ENCODE data around the gene BAK1.
"Not testable (repeated sequence)": the region's sequence is repeated elsewhere in the genome, so short reads cannot be mapped to it uniquely, and the experiment has no call there.

BAK1 gene

DNA sequence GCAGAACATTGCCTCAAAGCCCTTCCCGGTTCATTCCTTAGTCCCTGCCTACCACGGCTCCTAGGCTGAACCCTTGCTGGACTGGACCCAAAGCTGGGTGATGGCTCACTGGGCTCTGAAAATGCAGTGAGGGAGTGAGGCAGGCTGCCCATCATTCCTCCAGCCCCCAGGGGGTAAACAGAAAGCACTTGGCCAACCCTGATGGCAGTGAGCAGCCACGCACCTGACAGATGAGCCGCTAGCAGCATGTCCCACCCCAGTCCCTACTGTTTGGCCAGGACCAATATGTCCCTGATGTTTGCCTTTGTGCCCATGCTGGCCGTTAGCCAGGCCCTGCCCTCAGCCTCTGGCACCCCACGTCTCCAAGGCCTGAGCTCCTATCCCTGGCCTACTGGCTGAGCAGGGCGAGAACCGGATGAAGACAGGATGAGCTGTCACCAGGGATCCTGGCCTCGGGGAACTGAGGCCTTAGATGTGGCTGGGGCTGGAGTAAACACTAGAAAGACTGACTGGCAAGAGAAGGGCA is 19.4 kb upstream of the BAK1 start:
- no peak for DNase-seq (ENCODE audit: extremely low read depth, low read depth)
- TF ChIP-seq, protein P1, sequence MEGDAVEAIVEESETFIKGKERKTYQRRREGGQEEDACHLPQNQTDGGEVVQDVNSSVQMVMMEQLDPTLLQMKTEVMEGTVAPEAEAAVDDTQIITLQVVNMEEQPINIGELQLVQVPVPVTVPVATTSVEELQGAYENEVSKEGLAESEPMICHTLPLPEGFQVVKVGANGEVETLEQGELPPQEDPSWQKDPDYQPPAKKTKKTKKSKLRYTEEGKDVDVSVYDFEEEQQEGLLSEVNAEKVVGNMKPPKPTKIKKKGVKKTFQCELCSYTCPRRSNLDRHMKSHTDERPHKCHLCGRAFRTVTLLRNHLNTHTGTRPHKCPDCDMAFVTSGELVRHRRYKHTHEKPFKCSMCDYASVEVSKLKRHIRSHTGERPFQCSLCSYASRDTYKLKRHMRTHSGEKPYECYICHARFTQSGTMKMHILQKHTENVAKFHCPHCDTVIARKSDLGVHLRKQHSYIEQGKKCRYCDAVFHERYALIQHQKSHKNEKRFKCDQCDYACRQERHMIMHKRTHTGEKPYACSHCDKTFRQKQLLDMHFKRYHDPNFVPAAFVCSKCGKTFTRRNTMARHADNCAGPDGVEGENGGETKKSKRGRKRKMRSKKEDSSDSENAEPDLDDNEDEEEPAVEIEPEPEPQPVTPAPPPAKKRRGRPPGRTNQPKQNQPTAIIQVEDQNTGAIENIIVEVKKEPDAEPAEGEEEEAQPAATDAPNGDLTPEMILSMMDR (IDR thresholded peaks at IDR 0.05; ENCODE audit: low read depth, low read length, missing control alignments): no peak
- H3K4me3 ChIP-seq (replicated peaks; ENCODE audit: low read depth, low read length): no peak overlapping the region

DNA sequence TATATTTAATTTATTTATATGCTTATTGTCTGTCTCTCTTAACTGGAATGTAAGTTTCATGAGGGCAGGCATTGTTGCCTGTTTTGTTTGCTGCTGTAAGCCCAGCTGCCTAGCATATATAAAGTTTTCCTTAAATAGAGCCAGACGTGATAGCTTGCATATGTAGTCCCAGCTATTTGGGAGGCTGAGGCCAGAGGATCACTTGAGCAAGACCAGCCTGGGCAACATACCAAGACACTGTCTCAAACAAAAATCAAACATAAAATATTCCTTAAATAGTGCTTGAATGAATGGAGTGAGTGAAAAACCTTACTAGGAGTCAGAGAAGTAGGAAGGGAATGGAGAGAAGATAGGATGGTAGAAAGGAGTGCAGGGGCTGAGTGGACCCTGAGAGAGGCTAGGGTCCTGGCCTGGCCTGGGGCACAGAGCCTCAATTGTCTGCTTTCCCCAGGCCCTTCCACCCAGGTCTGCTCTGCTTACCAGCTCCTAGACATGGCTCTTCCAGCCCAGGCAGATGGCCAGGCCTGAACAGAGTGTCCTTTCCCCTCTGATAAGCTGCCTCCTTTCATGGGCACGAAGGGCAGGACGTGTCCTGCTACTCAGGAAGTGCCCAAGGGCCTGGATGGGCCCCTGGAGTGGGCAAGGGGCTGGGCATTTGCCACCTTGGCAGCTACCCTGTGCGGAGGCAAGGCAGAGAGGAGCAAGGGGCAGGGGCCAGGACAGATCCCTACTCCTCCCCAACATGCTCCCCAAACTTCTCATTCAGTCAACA is 17.7 kb upstream of the BAK1 start:
- H3K4me3 ChIP-seq (replicated peaks; ENCODE audit: low read depth, low read length): no peak overlapping the region
- no peak for DNase-seq (ENCODE audit: extremely low read depth, low read depth)
- TF ChIP-seq, protein P1 (IDR thresholded peaks at IDR 0.05; ENCODE audit: low read depth, low read length, missing control alignments): no peak

DNA sequence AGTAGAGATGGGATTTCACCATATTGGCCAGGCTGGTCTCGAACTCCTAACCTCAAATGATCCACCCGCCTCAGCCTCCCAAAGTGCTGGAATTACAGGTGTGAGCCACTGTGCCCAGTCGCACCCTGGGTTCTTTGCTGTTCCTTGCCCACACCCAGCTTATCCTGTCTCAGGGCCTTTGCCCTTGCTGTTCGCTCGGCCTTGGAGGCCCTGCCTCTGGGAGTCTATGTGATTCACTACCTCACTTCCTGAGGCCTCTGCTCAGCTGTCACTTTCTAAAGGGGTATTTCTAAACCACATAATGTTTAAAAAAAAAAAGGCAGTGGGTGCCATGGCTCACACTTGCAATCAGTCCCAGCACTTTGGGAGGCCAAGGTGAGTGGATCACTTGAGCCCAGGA is 16.8 kb upstream of the BAK1 start:
- H3K4me3 ChIP-seq (replicated peaks; ENCODE audit: low read depth, low read length); DNase-seq (ENCODE audit: extremely low read depth, low read depth): not testable (repeated sequence)

DNA sequence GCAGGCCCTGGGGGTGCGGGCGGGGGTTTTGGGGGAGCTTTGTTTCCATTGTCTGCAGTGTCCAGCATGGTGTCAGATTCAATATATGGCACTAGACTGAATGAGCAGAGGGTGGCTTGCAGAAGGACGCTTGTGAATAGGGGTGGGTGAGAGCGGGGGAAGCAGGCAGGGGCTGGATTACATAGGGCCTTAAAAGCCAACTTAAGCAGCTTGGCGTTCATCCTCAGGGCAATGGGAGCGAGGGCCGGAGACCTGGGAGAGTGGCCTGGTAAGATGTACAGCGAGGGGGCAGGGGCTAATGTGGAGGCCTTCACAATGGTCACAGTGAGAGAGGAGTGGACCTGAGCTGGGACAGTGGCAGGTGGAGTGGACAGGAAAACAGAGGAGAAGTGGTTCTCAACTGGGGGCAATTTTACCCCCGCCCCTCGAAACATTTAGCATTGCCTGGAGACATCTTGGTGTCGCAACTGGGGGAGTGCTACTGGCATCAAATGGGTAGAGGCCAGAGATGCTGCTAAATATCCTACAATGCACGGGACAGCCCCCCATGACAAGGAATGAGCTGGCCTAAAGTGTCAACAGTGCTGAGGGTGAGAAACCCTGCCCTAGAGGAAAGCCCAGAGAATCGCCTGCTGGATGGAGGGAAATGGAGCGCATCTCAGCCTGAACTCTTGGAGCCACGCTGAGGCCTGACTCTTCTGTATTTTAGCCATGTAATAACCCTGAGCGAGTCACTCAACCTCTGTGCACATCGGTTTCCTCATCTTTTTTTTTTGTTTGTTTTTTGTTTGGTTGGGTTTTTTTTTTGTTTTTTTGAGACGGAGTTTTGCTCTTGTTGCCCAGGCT is 15.1 kb upstream of the BAK1 start:
- H3K4me3 ChIP-seq (replicated peaks; ENCODE audit: low read depth, low read length): no peak overlapping the region
- TF ChIP-seq, protein P1 (IDR thresholded peaks at IDR 0.05; ENCODE audit: low read depth, low read length, missing control alignments): no peak
- no peak for DNase-seq (ENCODE audit: extremely low read depth, low read depth)

DNA sequence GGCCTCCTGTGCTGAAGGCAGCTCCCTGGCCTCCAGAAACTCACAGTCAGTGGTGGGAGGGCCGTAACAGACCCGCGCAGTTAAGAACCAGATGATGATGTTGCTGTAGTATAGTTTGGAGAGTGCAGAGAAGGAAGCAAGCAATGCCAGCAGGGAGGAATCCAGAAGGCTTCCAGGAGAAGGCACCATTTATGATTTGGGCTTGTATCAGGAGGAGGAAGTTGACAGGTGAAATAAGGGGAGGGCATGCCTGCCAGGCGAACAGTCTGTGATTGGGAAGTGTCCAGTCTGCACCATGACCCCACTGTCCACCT is 13.3 kb upstream of the BAK1 start:
- no peak for DNase-seq (ENCODE audit: extremely low read depth, low read depth)
- TF ChIP-seq, protein P1 (IDR thresholded peaks at IDR 0.05; ENCODE audit: low read depth, low read length, missing control alignments): no peak
- H3K4me3 ChIP-seq (replicated peaks; ENCODE audit: low read depth, low read length): no peak overlapping the region

DNA sequence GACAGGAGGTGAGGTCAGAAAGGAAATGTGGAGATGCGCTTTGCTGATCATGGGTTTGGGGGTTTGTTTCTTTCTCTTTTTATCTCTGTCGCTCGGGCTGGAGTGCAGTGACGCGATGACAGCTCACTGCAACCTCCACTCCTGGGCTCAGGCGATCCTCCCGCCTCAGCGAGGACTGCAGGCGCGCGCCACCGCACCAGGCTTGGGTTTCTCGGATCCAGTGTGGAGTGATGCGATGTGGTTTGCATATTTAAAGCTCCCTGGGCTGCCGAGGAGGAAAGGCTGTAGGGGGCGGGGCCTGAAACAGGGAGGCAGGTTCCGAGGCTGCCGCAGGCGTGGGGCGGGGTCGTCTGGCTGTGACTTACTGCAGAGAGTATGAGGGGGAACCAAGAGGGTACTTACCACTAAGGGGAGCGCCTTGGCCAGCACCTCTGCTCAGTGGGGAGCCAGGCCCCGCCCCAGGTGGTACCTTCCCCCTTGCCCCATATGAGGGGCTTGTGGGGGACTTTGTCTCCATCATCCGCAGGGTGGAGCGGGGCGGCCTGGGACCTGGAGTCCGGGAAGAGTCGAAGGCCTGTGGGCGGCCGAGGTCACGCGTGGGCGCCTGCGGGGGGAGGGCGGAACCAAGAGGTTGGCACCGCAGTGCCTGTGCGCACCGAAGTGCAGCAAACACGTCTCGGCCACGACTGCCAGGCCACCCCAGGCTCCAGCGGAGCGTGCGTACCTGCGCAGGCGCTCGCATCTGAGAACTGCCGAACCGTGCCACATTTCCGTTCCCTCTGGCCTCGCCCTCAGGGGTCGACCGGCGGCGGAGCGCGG is 12.7 kb upstream of the BAK1 start:
- TF ChIP-seq, protein P1 (IDR thresholded peaks at IDR 0.05; ENCODE audit: low read depth, low read length, missing control alignments): no peak
- H3K4me3 ChIP-seq (replicated peaks; ENCODE audit: low read depth, low read length): no peak overlapping the region
- no peak for DNase-seq (ENCODE audit: extremely low read depth, low read depth)

DNA sequence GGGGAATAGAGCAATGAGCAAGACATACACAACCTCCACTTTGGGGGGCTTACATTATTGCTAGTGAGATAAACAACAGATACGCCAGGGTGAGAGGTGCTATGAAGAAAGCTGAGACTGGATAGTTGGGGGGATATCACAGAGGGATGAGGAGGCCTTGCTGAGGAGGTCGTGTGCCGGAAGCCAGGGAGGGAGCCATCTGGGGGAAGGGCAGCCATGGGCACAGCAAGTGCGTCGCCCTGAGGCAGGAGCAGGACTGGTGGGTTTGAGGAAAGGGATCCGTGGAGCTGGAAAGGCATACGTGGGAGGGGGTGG is 12.2 kb upstream of the BAK1 start:
- TF ChIP-seq, protein P1 (IDR thresholded peaks at IDR 0.05; ENCODE audit: low read depth, low read length, missing control alignments): no peak
- H3K4me3 ChIP-seq (replicated peaks; ENCODE audit: low read depth, low read length): no peak overlapping the region
- DNase-seq (ENCODE audit: extremely low read depth, low read depth): no peak
